ENCODE results near the gene MMP12. TPM values are rescaled to one million over a fixed set of nuclear protein-coding genes. Genes with fewer than 3 reads are reported as not detected.

The MMP12 gene
- polyA plus RNA-seq, 1 of the 3 experiments (the other 2 are of a cell fraction): 2.0 TPM

GRCh38 chr11:102886999-102887398 lies 12.2 kb upstream of the MMP12 start:
- H3K36me3 ChIP-seq (replicated peaks in 1 of 2; ENCODE audit: control insufficient read depth in 1 of 2, insufficient read depth in 2 of 2, low read length in 1 of 2): no peaks in the 10 kb centered on the region
- POLR2A ChIA-PET: no interaction called here

GRCh38 chr11:102883141-102883540 lies 8.4 kb upstream of the MMP12 start:
- Histone ChIP-seq H3K79me2 (ENCODE audit: insufficient read depth) (no peaks in the 10 kb centered on the region), H2AFZ (ENCODE audit: low read depth) (no peak overlapping the region), H3K9me3 (no peaks in the 10 kb centered on the region), H3K27me3 (ENCODE audit: insufficient read depth) (no peaks in the 10 kb centered on the region), H3K36me3 (replicated peaks in 1 of 2; ENCODE audit: control insufficient read depth in 1 of 2, insufficient read depth in 2 of 2, low read length in 1 of 2) (no peaks in the 10 kb centered on the region), H3K4me3 (ENCODE audit: low read depth in 2 of 2, low read length in 1 of 2) (no peak overlapping the region), H4K20me1 (ENCODE audit: insufficient read depth) (no peaks in the 10 kb centered on the region), H3F3A (replicated peaks; ENCODE audit: insufficient read depth) (no peaks in the 10 kb centered on the region), H3K27ac (ENCODE audit: low read depth in 2 of 2, low read length in 1 of 2) (no peak overlapping the region), H3K9ac (no peak overlapping the region), H3K4me2 (no peak overlapping the region), H3K4me1 (ENCODE audit: control insufficient read depth in 1 of 2, insufficient read depth in 2 of 2, low read depth in 1 of 2, low read length in 1 of 2) (no peaks in the 10 kb centered on the region), H3K9me2 (no peaks in the 10 kb centered on the region)
- POLR2A ChIA-PET: no interaction called here
- 20% methylated on average over 3 of the region's 3 CpGs for WGBS (ENCODE audit: low lambda C conversion rate)
- DNase-seq: no peak
- CTCF ChIA-PET: no interaction called here
- no peak for TF ChIP-seq FOXJ3 (CRISPR knock-in tag; IDR thresholded peaks at IDR 0.05)
- TF ChIP-seq TCF12 (IDR thresholded peaks at IDR 0.05): no peak
- TF ChIP-seq REST (IDR thresholded peaks at IDR 0.05; ENCODE audit: low read depth, low read length): no peak
- no peak for TF ChIP-seq CTCF (IDR thresholded peaks at IDR 0.05)
- TF ChIP-seq NFIC (IDR thresholded peaks at IDR 0.05; ENCODE audit: borderline replicate concordance): no peak
- TF ChIP-seq ELF1 (IDR thresholded peaks at IDR 0.05): no peak
- no peak for TF ChIP-seq USF2 (IDR thresholded peaks at IDR 0.05; ENCODE audit: borderline replicate concordance, low read depth, low read length)
- TF ChIP-seq YY1 (IDR thresholded peaks at IDR 0.05; ENCODE audit: low read depth): no peak
- no peak for TF ChIP-seq SMC3 (IDR thresholded peaks at IDR 0.05; ENCODE audit: low read depth, low read length)
- no peak for TF ChIP-seq IRF3 (IDR thresholded peaks at IDR 0.05; ENCODE audit: low read depth, low read length)
- TF ChIP-seq PBX3 (IDR thresholded peaks at IDR 0.05): no peak

More at GRCh38 chr11:102886999-102887398, 12.2 kb upstream of the MMP12 start:
- no peak overlapping the region for H3K9ac ChIP-seq
- TF ChIP-seq PBX3 (IDR thresholded peaks at IDR 0.05): no peak
- no peak for TF ChIP-seq FOSL2 (IDR thresholded peaks at IDR 0.05; ENCODE audit: borderline replicate concordance, low read depth)
- TF ChIP-seq TEAD4 (IDR thresholded peaks at IDR 0.05; ENCODE audit: borderline replicate concordance, insufficient read depth): no peak
- TF ChIP-seq NFIC (IDR thresholded peaks at IDR 0.05; ENCODE audit: borderline replicate concordance): peak; percentile 44
- no peak for TF ChIP-seq YY1 (IDR thresholded peaks at IDR 0.05; ENCODE audit: low read depth)
- TF ChIP-seq USF2 (IDR thresholded peaks at IDR 0.05; ENCODE audit: borderline replicate concordance, low read depth, low read length): no peak
- H3K79me2 ChIP-seq (ENCODE audit: insufficient read depth): no peaks in the 10 kb centered on the region
- no peaks in the 10 kb centered on the region for H3K9me2 ChIP-seq
- H3K4me1 ChIP-seq (ENCODE audit: control insufficient read depth in 1 of 2, insufficient read depth in 2 of 2, low read depth in 1 of 2, low read length in 1 of 2): no peaks in the 10 kb centered on the region
- no peaks in the 10 kb centered on the region for H3F3A ChIP-seq (replicated peaks; ENCODE audit: insufficient read depth)
- H3K4me2 ChIP-seq: no peak overlapping the region
- H3K27ac ChIP-seq (ENCODE audit: low read depth in 2 of 2, low read length in 1 of 2): no peak overlapping the region
- CTCF ChIA-PET: no interaction called here
- no peaks in the 10 kb centered on the region for H4K20me1 ChIP-seq (ENCODE audit: insufficient read depth)
- no peak overlapping the region for H3K4me3 ChIP-seq (ENCODE audit: low read depth in 2 of 2, low read length in 1 of 2)
- no peaks in the 10 kb centered on the region for H3K9me3 ChIP-seq
- DNase-seq: no peak
- no peak overlapping the region for H2AFZ ChIP-seq (ENCODE audit: low read depth)
- 37% methylated on average over 6 of the region's 6 CpGs for WGBS (ENCODE audit: low lambda C conversion rate)
- H3K27me3 ChIP-seq (ENCODE audit: insufficient read depth): no peaks in the 10 kb centered on the region

All from SK-N-SH (cell line).